GM12872 (cell line): ENCODE results near the gene GNAT2.
A peak's percentile ranks its signal among the peaks of the same experiment; 100 is the strongest.

Experiments
- CTCF ChIP-seq: IDR thresholded peaks from 3 replicates; pipeline ENCODE4 v1.5.1; 2011; ENCODE audit warnings: low read depth, mild to moderate bottlenecking, low read length, moderate library complexity; ENCODE audit not compliant: insufficient read depth

Gene GNAT2

DNA sequence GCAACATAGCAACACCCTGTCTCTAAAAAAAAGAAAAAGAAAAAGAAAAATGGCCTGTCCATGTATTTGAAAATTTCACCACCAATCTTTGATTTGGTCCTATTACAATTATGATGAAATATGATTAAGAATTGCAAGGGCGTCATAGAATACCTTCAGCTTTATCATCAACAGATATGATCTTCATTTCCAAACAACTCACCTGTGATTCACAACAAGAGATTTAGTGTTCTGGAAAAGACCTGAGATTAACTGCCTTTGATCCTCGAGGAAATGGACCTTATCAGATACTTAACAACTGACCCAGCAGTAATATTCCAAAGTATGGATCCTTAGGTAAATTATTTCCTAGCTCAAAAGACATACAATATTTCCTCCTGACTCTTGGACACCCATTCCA is 33.0 kb upstream of the GNAT2 start:
- TF ChIP-seq CTCF = no peak

- no peak for TF ChIP-seq CTCF
These were observed 31.2 kb upstream of the GNAT2 start for GRCh38 chr1:109650609-109651008.

- peak; percentile 18; the same call in 1 of the 3 replicates for TF ChIP-seq CTCF
These were observed 30.1 kb upstream of the GNAT2 start for GRCh38 chr1:109649491-109649914.

DNA sequence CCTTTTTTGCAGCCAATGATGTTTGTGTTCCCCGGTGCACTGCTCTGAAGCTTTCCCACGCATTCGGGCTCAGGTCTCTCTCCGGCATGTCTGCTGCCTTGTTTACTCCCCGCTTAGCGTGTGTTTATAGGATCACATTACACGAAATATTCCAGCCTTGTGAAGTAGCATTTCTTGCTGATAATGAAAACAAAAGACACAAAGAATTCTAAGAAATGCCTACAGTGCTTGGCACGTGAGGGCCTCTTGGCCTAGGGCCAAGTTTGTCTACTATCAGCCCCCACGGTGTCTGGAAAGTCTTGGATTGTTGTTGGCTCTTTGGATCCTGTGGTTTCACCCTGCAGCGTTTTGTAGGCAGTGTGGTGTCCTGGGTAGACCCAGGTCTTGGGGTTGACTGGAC is 25.3 kb upstream of the GNAT2 start:
- TF ChIP-seq CTCF = no peak

- peak; percentile 90 for TF ChIP-seq CTCF
These were observed 24.2 kb upstream of the GNAT2 start for GRCh38 chr1:109643385-109644230.

- no peak for TF ChIP-seq CTCF
These were observed 23.2 kb upstream of the GNAT2 start for GRCh38 chr1:109642626-109643025.

- no peak for TF ChIP-seq CTCF
These were observed 22.4 kb upstream of the GNAT2 start for GRCh38 chr1:109641861-109642260.
